DMS153 (cell line): ENCODE results near the gene NRSN2.

Experiments
- DNase-seq: peaks from one replicate; lab custom pipeline; 2025; lab: John Stamatoyannopoulos, UW

Gene NRSN2

DNA sequence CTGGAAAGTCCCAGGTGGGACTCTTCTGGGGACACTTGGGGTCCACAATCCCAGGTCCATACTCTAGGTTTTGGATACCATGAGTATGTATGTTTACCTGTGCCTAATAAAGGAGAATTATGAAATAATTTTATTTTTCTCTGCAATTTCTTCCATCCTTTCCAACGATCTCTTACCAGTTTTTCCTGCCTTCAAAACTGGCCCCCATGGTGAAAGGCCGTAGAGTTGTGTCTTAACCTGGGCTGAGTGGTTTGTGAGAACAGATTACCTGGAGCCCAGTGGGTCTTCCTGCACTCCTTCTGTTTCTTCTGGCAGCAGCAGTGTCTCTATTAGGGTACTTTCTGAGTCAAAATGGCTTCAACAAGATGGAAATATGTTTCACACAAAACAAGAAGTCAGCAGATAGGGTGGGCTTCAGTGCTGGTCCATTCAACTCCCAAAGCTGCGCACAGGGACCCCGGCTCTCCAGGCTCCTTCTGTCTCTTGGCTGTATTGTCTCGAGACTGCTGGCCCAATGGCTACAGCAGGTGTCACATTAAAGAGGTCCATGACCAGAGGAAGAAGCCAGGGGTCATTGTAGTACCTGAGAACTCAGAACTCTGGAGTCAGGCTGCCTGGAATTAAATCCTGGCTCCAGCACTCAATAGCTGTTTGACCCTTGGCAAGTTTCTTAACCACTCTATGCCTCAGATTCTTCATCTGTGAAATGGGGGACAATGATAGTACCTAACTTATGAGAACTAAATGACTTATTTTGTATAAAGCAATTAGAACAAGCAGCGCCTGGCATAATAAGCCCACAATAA lies 50.7 kb downstream of the NRSN2 start:
- no peak for DNase-seq

GRCh38 chr20:399182-399707 lies 52.3 kb downstream of the NRSN2 start:
- no peak for DNase-seq

- DNase-seq: no peak
These were observed 53.2 kb downstream of the NRSN2 start for GRCh38 chr20:400128-400453.

GRCh38 chr20:400454-401275 lies 53.8 kb downstream of the NRSN2 start:
- DNase-seq: no peak

DNA sequence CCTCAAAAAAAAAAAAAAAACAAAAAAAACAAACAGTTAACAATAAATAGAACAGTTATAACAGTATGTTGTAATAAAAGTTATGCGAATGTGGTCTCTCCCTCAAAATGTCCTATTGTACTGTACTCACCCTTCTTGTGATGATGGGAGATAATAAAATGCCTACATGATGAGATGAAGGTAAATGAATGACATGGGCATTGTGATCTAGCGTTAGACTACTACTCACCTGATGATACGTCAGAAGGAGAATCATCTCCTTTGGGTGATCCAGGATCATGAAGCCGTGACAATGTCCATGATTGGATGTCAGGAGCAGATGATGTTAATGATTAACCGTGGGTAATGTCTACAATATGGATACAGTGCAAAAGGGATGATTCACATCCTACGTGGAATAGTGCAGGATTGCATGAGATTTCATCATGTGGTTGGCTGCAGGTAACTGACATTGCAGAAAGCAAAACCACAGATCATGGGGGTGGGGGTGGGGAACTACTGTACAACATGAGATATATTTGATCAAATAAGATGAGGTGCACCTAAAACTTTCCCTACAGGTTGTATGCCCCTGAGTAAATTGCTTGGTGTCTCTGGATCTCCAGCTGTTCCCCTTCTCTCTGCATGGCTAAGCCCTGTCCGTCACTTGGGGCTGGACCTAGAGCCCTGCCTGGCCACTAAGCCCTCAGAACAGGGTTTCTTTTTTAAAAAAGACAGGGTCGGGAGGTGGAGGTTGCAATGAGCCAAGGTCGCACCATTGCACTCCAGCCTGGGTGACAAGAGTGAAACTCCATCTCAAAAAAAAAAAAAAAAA lies 55.0 kb downstream of the NRSN2 start:
- no peak for DNase-seq

- DNase-seq: no peak
These were observed 55.6 kb downstream of the NRSN2 start for GRCh38 chr20:402496-402885.

DNA sequence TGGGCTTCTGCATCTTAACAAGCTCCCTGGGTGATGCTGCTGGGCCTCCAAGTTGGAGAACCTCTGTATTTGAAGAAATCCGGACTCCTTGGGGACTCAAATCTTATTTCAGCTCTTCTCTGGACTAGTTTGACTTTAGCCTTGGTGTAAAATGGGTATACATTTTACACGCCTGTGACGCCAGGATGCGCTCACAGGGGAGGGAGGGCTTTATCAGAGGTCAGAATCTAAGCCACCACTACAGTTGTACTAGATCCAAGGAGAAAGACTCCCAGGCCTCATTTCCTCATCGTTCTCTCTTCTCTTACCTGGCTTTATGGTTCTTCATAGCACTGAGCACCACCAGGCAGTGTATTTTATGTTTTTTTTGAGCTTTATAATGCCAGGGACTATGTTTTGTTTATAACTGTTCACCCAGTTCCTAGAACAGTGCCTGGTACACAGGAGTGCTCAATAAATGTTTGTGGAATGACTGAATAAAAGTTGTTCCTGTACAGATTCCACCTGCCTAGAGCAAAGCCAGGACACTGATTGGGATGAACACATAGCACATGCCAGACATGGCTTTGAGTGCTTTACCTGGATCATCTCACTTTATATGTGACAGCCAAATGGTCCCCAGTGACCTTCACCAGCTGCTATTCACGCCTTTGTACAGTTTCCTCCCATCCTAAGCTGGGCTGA lies 56.1 kb downstream of the NRSN2 start:
- no peak for DNase-seq

DNA sequence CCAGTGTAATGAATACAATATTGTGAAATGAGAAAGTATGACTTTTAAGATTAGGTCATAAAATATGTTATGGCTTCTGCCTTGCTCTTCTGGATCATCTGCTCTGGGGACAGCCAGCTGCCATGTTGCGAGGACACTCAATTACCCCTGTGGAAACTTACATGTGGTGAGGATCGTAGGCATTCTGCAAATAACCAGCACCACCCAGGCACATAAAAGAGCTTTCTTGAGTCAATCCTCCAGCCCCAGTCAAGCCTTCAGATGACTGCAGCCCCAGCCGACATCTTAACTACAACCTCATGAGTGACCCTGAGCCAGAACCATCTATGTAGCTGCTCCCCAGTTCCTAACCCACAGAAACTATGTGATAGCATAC lies 56.7 kb downstream of the NRSN2 start:
- no peak for DNase-seq

DNA sequence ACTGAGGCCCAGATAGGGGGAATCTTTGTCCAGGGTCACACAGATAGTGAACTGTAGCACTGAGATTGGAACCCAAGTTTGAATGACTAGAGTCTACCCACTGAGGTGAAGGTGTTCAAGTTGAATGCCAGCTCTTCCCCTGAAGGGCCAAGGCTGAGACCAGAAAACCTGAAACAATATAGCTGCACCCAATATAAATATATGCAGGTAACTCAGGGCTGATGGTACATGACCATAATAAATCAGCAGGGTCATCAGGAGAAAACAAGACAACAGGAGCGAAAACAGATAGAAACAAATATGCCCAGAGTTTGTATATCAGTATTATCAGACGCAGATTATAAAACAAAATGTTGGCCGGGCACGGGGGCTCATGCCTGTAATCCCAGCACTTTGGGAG lies 57.2 kb downstream of the NRSN2 start:
- DNase-seq: no peak
